GM23338 (cell line): ENCODE data around the gene SIN3B. TPM values are rescaled to one million over a fixed set of nuclear protein-coding genes. Genes with fewer than 3 reads are reported as not detected.

Experiments
- ATAC-seq: fragments of 200-7000 bp; cut with Tn5 transposase; 3 replicates; pipeline ENCODE4 v1.9.1; 2020
- DNase-seq: peaks from one replicate; pipeline ENCODE4 v3.0.0-alpha.2; 2015; ENCODE audit warnings: low spot score
- H2AFZ ChIP-seq: fragments of 200-600 bp; sonication (generic); 2 replicates; pipeline ENCODE4 v1.8.0; 2016; ENCODE audit warnings: antibody characterized with exemption, mild to moderate bottlenecking, moderate library complexity
- H3F3A ChIP-seq: fragments of 200-600 bp; sonication (generic); replicated peaks from 2 replicates; pipeline ENCODE4 v1.8.0; 2017; ENCODE audit warnings: antibody characterized with exemption, mixed run types, low read depth
- H3K27ac ChIP-seq: fragments of 200-600 bp; sonication (generic); 2 replicates; pipeline ENCODE4 v1.6.1; 2016; ENCODE audit warnings: low read depth
- H3K27me3 ChIP-seq: fragments of 200-600 bp; sonication (generic); 2 replicates; pipeline ENCODE4 v1.8.0; 2016; ENCODE audit warnings: mild to moderate bottlenecking, mixed run types, moderate library complexity; ENCODE audit not compliant: insufficient read depth
- H3K36me3 ChIP-seq: fragments of 200-600 bp; sonication (generic); 2 replicates; pipeline ENCODE4 v1.8.0; 2016; ENCODE audit warnings: mild to moderate bottlenecking; ENCODE audit not compliant: insufficient read depth
- H3K4me1 ChIP-seq: fragments of 200-600 bp; sonication (generic); 2 replicates; pipeline ENCODE4 v1.8.0; 2016; ENCODE audit warnings: mild to moderate bottlenecking, moderate library complexity; ENCODE audit not compliant: insufficient read depth
- H3K4me2 ChIP-seq: fragments of 200-600 bp; sonication (generic); 2 replicates; pipeline ENCODE4 v1.7.1; 2017; ENCODE audit warnings: mixed run types
- H3K4me3 ChIP-seq: fragments of 200-600 bp; sonication (generic); 2 replicates; pipeline ENCODE4 v1.6.1; 2016; ENCODE audit warnings: mixed run types
- H3K79me2 ChIP-seq: fragments of 200-600 bp; sonication (generic); replicated peaks from 2 replicates; pipeline ENCODE4 v1.8.0; 2017; ENCODE audit warnings: mild to moderate bottlenecking; ENCODE audit not compliant: insufficient read depth
- H3K9me2 ChIP-seq: fragments of 200-600 bp; sonication (generic); 2 replicates; pipeline ENCODE4 v1.8.0; 2017; ENCODE audit not compliant: insufficient read depth
- H4K20me1 ChIP-seq: fragments of 200-600 bp; sonication (generic); replicated peaks from 2 replicates; pipeline ENCODE4 v1.8.0; 2017; ENCODE audit warnings: mild to moderate bottlenecking; ENCODE audit not compliant: insufficient read depth
- H3K27ac Mint-ChIP-seq: 2 replicates; pipeline ENCODE4 v1.8.0; 2020; ENCODE audit warnings: inconsistent platforms, mild to moderate bottlenecking, moderate library complexity, mixed read lengths
- H3K27me3 Mint-ChIP-seq: 3 replicates; pipeline ENCODE4 v1.8.0; 2022; ENCODE audit warnings: low read depth, mild to moderate bottlenecking, moderate library complexity, mixed read lengths, inconsistent platforms; ENCODE audit not compliant: insufficient read depth, poor library complexity
- H3K36me3 Mint-ChIP-seq: 3 replicates; pipeline ENCODE4 v1.8.0; 2021; ENCODE audit warnings: low read depth, mild to moderate bottlenecking, inconsistent platforms, moderate library complexity, mixed read lengths
- H3K4me1 Mint-ChIP-seq: 3 replicates; pipeline ENCODE4 v1.8.0; 2020; ENCODE audit warnings: mild to moderate bottlenecking, inconsistent platforms, mixed read lengths
- H3K4me3 Mint-ChIP-seq: 3 replicates; pipeline ENCODE4 v1.8.0; 2021; ENCODE audit warnings: moderate library complexity, mild to moderate bottlenecking, inconsistent platforms, mixed read lengths
- H3K9me3 Mint-ChIP-seq: 3 replicates; pipeline ENCODE4 v1.8.0; 2020; ENCODE audit warnings: moderate library complexity, mild to moderate bottlenecking, inconsistent platforms, mixed read lengths
- CREB1 ChIP-seq: fragments of 250-450 bp; sonication (Bioruptor Pico); IDR thresholded peaks from 2 replicates; pipeline ENCODE4 v1.5.0; 2020; ENCODE audit warnings: low read depth, mild to moderate bottlenecking, moderate library complexity
- EZH2 ChIP-seq: fragments of 200-600 bp; sonication (generic); IDR thresholded peaks from one replicate; pipeline ENCODE4 v1.8.0; 2017; ENCODE audit warnings: antibody characterized with exemption, mild to moderate bottlenecking, low read depth; ENCODE audit not compliant: unreplicated experiment
- JUNB ChIP-seq: IDR thresholded peaks from one replicate; pipeline ENCODE4 v1.6.1; 2016; ENCODE audit warnings: antibody characterized with exemption; ENCODE audit not compliant: unreplicated experiment
- NANOG ChIP-seq: IDR thresholded peaks from 2 replicates; pipeline ENCODE4 v1.6.1; 2016; ENCODE audit warnings: antibody characterized with exemption, borderline replicate concordance
- POLR2AphosphoS5 ChIP-seq: IDR thresholded peaks from 2 replicates; pipeline ENCODE4 v1.6.1; 2016; ENCODE audit warnings: antibody characterized with exemption, low read depth
- ZNF114 ChIP-seq: fragments of 250-450 bp; sonication (Bioruptor Pico); IDR thresholded peaks from 2 replicates; pipeline ENCODE4 v1.5.0; 2020; ENCODE audit warnings: mild to moderate bottlenecking, moderate library complexity
- ZNF331 ChIP-seq: fragments of 250-450 bp; sonication (Bioruptor Pico); IDR thresholded peaks from 2 replicates; pipeline ENCODE4 v1.5.0; 2020; ENCODE audit warnings: low read depth, mild to moderate bottlenecking, moderate library complexity
- long read RNA-seq: library from polyadenylated mRNA; unstranded; transcript quantifications from one replicate; pipeline ENCODE4 v2.0.0, GENCODE V29; 2020; ENCODE audit not compliant: unreplicated experiment
- polyA plus RNA-seq: library from polyadenylated mRNA; unstranded; fragments of >200 nt; fragmentation: Nextera tagmentation; extraction: Ambion mirVana; gene quantifications from 2 replicates; pipeline ENCODE4 v1.2.1, GENCODE V29; 2016
- total RNA-seq: library from RNA; depleted of rRNA; stranded (reverse); fragments of >200 nt; shearing (Covaris generic); gene quantifications from 2 replicates; pipeline ENCODE4 v1.2.3, GENCODE V29; 2014; rRNA removed
- TF ChIP-seq, protein P1 (sequence below), 2 experiments: fragments of 200-600 bp in 1 of 2; sonication (generic) in 1 of 2; conservative IDR thresholded peaks; 2 replicates each; pipeline versions ENCODE4 v1.5.1 to v1.6.1; 2016 to 2017; ENCODE audit warnings: antibody characterized with exemption in 2 of 2, low read depth in 2 of 2, mild to moderate bottlenecking in 2 of 2, moderate library complexity in 1 of 2
- TF ChIP-seq, protein P2 (sequence below): IDR thresholded peaks from 2 replicates; pipeline ENCODE4 v1.6.1; 2016; ENCODE audit warnings: antibody characterized with exemption

SIN3B gene, protein sequence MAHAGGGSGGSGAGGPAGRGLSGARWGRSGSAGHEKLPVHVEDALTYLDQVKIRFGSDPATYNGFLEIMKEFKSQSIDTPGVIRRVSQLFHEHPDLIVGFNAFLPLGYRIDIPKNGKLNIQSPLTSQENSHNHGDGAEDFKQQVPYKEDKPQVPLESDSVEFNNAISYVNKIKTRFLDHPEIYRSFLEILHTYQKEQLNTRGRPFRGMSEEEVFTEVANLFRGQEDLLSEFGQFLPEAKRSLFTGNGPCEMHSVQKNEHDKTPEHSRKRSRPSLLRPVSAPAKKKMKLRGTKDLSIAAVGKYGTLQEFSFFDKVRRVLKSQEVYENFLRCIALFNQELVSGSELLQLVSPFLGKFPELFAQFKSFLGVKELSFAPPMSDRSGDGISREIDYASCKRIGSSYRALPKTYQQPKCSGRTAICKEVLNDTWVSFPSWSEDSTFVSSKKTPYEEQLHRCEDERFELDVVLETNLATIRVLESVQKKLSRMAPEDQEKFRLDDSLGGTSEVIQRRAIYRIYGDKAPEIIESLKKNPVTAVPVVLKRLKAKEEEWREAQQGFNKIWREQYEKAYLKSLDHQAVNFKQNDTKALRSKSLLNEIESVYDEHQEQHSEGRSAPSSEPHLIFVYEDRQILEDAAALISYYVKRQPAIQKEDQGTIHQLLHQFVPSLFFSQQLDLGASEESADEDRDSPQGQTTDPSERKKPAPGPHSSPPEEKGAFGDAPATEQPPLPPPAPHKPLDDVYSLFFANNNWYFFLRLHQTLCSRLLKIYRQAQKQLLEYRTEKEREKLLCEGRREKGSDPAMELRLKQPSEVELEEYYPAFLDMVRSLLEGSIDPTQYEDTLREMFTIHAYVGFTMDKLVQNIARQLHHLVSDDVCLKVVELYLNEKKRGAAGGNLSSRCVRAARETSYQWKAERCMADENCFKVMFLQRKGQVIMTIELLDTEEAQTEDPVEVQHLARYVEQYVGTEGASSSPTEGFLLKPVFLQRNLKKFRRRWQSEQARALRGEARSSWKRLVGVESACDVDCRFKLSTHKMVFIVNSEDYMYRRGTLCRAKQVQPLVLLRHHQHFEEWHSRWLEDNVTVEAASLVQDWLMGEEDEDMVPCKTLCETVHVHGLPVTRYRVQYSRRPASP
- 68.6 and 80.0 TPM in 2 replicates for total RNA-seq
- 36.0 and 37.6 TPM in 2 replicates for polyA plus RNA-seq
- long read RNA-seq, transcript SIN3B-209 (8 exons, 2,556 nt) = major isoform, 10 of 25 reads
- long read RNA-seq, partial matches to known transcripts = 10 of 25 reads
- long read RNA-seq, other reads (novel, unspliced or antisense) = 5 of 25 reads

DNA sequence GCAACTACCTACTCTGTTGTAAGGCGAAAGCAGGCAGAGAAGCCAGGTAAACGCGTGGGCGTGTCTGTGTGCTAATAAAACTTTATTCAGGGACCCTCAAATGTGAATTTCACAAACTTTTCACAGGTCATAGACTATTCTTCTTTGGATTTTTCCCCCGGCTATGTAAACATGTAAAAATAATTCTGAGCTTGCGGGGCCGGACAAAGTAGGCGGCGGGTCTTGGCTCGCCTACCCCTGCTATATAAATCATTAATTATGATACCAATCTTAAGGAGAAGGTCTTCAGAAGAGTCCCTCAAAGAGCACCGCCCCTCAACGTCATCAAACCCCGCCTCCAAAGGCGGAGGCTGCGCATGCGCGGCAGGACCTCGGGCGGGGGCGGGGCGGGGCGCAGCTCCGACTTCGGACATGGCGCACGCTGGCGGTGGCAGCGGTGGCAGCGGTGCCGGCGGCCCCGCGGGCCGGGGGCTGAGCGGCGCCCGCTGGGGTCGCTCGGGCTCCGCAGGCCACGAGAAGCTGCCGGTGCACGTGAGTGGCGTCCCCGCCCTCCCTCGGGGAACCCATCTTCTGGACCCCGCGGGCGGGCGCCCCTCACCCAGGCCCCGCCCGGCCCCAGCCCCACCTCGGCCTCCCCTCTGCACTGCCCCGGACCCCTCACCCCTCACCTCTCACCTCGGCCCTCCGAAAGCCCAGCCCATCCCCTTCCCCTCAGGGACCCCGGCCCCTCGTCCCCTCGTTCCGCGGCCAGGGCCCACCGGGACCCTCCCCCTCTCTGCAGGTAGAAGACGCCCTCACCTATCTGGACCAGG, at the start of gene SIN3B:
Gene SIN3B (plus strand): TSS at position 389 of the 812 bp plus-strand sequence. CDS start 23 bp downstream, at position 412.
- H2AFZ ChIP-seq = peak within 1 kb of the TSS; percentile 89
- H3F3A ChIP-seq = 0 out of 2 replicates have a peak, but pooled peaks cover 10% of the 10 kb centered on the region
- TF ChIP-seq CREB1 (peak; percentile 72), EZH2 (no peak), POLR2AphosphoS5 (peak; percentile 79)
- H3K4me3 ChIP-seq = peak within 1 kb of the TSS; percentile 96
- peaks cover 23% of the 10 kb centered on the region for H3K79me2 ChIP-seq
- H3K27me3 ChIP-seq = no peaks in the 10 kb centered on the region
- H3K4me1 ChIP-seq = peaks cover 34% of the 10 kb centered on the region
- H3K9me3 Mint-ChIP-seq = peaks cover 6% of the 10 kb centered on the region; the same call in 2 of the 3 replicates
- peak; percentile 56 for ATAC-seq
- H3K4me2 ChIP-seq = peak within 1 kb of the TSS; percentile 100
- H3K4me3 Mint-ChIP-seq = peak within 1 kb of the TSS; percentile 89
- peaks cover 24% of the 10 kb centered on the region for H3K27me3 Mint-ChIP-seq
- H3K4me1 Mint-ChIP-seq = peaks cover 40% of the 10 kb centered on the region
- H3K27ac Mint-ChIP-seq = peak within 1 kb of the TSS; percentile 92
- peak within 1 kb of the TSS; percentile 7; the same call in 1 of the 2 replicates for H3K27ac ChIP-seq
- H3K9me2 ChIP-seq = no peaks in the 10 kb centered on the region
- peaks cover 44% of the 10 kb centered on the region for H3K36me3 Mint-ChIP-seq
- H3K36me3 ChIP-seq = peaks cover 9% of the 10 kb centered on the region; the same call in 1 of the 2 replicates
- DNase-seq = peak; percentile 90
- peaks cover 7% of the 10 kb centered on the region; the same call in 1 of the 2 replicates for H4K20me1 ChIP-seq

DNA sequence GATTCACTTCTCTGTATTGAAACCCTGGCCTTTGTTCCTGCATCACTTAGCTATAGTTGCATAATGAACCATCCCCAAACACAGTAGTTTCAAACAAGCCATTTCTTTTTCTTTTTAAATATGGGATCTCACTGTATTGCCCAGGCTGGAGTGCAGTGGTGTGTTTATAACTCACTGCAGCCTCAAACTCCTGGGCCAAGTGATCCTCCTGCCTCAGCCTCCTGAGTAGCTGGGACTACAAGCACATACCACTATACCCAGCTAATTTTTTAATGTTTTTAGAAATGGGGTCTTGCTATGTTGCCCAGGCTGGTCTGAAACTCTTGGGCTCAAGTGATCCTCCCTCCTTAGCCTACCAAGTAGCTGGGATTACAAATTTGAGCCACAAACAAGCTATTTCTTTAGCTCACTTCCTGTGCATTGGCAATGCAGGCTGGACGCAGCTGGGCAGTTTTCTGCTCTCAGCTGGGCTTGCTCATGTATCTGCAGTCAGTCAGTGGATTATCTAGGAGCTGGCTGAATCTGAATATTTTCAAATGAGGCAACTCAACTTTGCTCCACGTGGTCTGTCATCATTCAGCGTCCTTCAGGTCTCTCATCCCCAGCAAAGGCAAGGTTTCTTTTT, 49.5 kb upstream of the SIN3B start:
- Histone ChIP-seq H3K4me2 (no peak overlapping the region), H4K20me1 (no peaks in the 10 kb centered on the region), H3F3A (no peaks in the 10 kb centered on the region), H2AFZ (no peak overlapping the region), H3K27ac (no peak overlapping the region), H3K9me2 (peaks cover 2% of the 10 kb centered on the region; the same call in 1 of the 2 replicates), H3K4me1 (no peaks in the 10 kb centered on the region), H3K4me3 (no peak overlapping the region), H3K27me3 (no peaks in the 10 kb centered on the region), H3K36me3 (no peaks in the 10 kb centered on the region), H3K79me2 (no peaks in the 10 kb centered on the region)
- no peaks in the 10 kb centered on the region for H3K36me3 Mint-ChIP-seq
- H3K9me3 Mint-ChIP-seq = no peaks in the 10 kb centered on the region
- H3K4me1 Mint-ChIP-seq = no peaks in the 10 kb centered on the region
- no peak overlapping the region for H3K4me3 Mint-ChIP-seq
- ATAC-seq = no peak
- no peak overlapping the region for H3K27ac Mint-ChIP-seq
- DNase-seq = no peak
- H3K27me3 Mint-ChIP-seq = peaks cover 14% of the 10 kb centered on the region
- TF ChIP-seq, protein P1, sequence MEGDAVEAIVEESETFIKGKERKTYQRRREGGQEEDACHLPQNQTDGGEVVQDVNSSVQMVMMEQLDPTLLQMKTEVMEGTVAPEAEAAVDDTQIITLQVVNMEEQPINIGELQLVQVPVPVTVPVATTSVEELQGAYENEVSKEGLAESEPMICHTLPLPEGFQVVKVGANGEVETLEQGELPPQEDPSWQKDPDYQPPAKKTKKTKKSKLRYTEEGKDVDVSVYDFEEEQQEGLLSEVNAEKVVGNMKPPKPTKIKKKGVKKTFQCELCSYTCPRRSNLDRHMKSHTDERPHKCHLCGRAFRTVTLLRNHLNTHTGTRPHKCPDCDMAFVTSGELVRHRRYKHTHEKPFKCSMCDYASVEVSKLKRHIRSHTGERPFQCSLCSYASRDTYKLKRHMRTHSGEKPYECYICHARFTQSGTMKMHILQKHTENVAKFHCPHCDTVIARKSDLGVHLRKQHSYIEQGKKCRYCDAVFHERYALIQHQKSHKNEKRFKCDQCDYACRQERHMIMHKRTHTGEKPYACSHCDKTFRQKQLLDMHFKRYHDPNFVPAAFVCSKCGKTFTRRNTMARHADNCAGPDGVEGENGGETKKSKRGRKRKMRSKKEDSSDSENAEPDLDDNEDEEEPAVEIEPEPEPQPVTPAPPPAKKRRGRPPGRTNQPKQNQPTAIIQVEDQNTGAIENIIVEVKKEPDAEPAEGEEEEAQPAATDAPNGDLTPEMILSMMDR (conservative IDR thresholded peaks at IDR 0.05; ENCODE audit: low read depth in 2 of 2) = no peak
- TF ChIP-seq JUNB (no peak), ZNF114 (CRISPR knock-in tag) (no peak), ZNF331 (CRISPR knock-in tag) (no peak), NANOG (no peak), EZH2 (no peak), POLR2AphosphoS5 (no peak)
- TF ChIP-seq, protein P2, sequence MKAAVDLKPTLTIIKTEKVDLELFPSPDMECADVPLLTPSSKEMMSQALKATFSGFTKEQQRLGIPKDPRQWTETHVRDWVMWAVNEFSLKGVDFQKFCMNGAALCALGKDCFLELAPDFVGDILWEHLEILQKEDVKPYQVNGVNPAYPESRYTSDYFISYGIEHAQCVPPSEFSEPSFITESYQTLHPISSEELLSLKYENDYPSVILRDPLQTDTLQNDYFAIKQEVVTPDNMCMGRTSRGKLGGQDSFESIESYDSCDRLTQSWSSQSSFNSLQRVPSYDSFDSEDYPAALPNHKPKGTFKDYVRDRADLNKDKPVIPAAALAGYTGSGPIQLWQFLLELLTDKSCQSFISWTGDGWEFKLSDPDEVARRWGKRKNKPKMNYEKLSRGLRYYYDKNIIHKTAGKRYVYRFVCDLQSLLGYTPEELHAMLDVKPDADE = no peak
